HEK293 (cell line): Measurements from ENCODE around the gene NAP1L1.
A peak's percentile ranks its signal among the peaks of the same experiment; 100 is the strongest.

ENCODE experiments used
- CTCF ChIA-PET: fragments of 350-600 bp; formaldehyde crosslinking; extraction: SDS; loops from one replicate; lab custom pipeline; 2021; ENCODE audit warnings: antibody characterized with exemption; lab: Yijun Ruan, JAX
- POLR2A ChIA-PET: fragments of 300-600 bp; formaldehyde crosslinking; extraction: SDS; loops from one replicate; lab custom pipeline; 2020; ENCODE audit warnings: antibody characterized with exemption, inconsistent platforms; lab: Yijun Ruan, JAX
- H3K27ac ChIP-seq: fragments of 200-500 bp; sonication (Bioruptor generic); 2 replicates; pipeline ENCODE4 v1.5.1; 2014; ENCODE audit warnings: low read depth, low read length, control low read depth, inconsistent platforms; ENCODE audit errors: extremely low read depth
- H3K36me3 ChIP-seq, 2 experiments: fragments of 200-500 bp in 1 of 2; sonication (Bioruptor generic) in 1 of 2; 1 replicate in 1 of 2; 2 replicates in 1 of 2; pipeline ENCODE4 v1.5.1; 2014 to 2017; ENCODE audit warnings: inconsistent platforms in 2 of 2, low read length in 2 of 2; ENCODE audit not compliant: control insufficient read depth in 2 of 2, insufficient read depth in 1 of 2
- H3K4me1 ChIP-seq: fragments of 200-500 bp; sonication (Bioruptor generic); 2 replicates; pipeline ENCODE4 v1.5.1; 2014; ENCODE audit warnings: mild to moderate bottlenecking, low read length, inconsistent platforms; ENCODE audit not compliant: control insufficient read depth, insufficient read depth
- H3K4me3 ChIP-seq: 2 replicates; pipeline ENCODE4 v1.5.1; 2011; ENCODE audit warnings: low read depth, mild to moderate bottlenecking, control low read depth, low read length, moderate library complexity
- H3K9me3 ChIP-seq: fragments of 200-500 bp; sonication (Bioruptor generic); 2 replicates; pipeline ENCODE4 v1.5.1; 2014; ENCODE audit warnings: low read depth, low read length, inconsistent platforms; ENCODE audit not compliant: control insufficient read depth, insufficient read depth
- CTCF ChIP-seq: fragments of 450-650 bp; formaldehyde crosslinking; IDR thresholded peaks from 2 replicates; pipeline ENCODE4 v1.5.1; 2016; ENCODE audit warnings: missing biosample characterization, missing genetic modification characterization
- GLI2 ChIP-seq: fragments of 450-650 bp; formaldehyde crosslinking; IDR thresholded peaks from 2 replicates; pipeline ENCODE4; 2017; ENCODE audit warnings: missing biosample characterization, missing genetic modification characterization, low read depth, borderline replicate concordance
- SETDB1 ChIP-seq: IDR thresholded peaks from one replicate; pipeline ENCODE4 v1.6.1; 2017; ENCODE audit warnings: mild to moderate bottlenecking, low read length, moderate library complexity, mixed read lengths; ENCODE audit not compliant: insufficient read length
- WT1 ChIP-seq: fragments of 450-650 bp; formaldehyde crosslinking; IDR thresholded peaks from 2 replicates; pipeline ENCODE4 v1.5.1; 2016; ENCODE audit warnings: missing biosample characterization, missing genetic modification characterization
- ZFP69B ChIP-seq: fragments of 450-650 bp; formaldehyde crosslinking; IDR thresholded peaks from 2 replicates; pipeline ENCODE4 v1.5.1; 2016; ENCODE audit warnings: missing biosample characterization, missing genetic modification characterization
- ZNF114 ChIP-seq: fragments of 450-650 bp; formaldehyde crosslinking; IDR thresholded peaks from 2 replicates; pipeline ENCODE4 v1.5.0; 2017; ENCODE audit warnings: missing biosample characterization, missing genetic modification characterization
- ZNF140 ChIP-seq: fragments of 450-650 bp; formaldehyde crosslinking; IDR thresholded peaks from 2 replicates; pipeline ENCODE4 v1.5.1; 2016; ENCODE audit warnings: missing biosample characterization, missing genetic modification characterization
- ZNF221 ChIP-seq: fragments of 450-650 bp; formaldehyde crosslinking; IDR thresholded peaks from 2 replicates; pipeline ENCODE4 v1.5.1; 2017; ENCODE audit warnings: missing biosample characterization, missing genetic modification characterization, borderline replicate concordance
- ZNF23 ChIP-seq: fragments of 450-650 bp; formaldehyde crosslinking; IDR thresholded peaks from 2 replicates; pipeline ENCODE4 v1.5.1; 2016; ENCODE audit warnings: missing biosample characterization, missing genetic modification characterization, borderline replicate concordance
- ZNF362 ChIP-seq: fragments of 450-650 bp; formaldehyde crosslinking; IDR thresholded peaks from 2 replicates; pipeline ENCODE4 v1.5.1; 2016; ENCODE audit warnings: missing biosample characterization, missing genetic modification characterization
- ZNF426 ChIP-seq: fragments of 450-650 bp; formaldehyde crosslinking; IDR thresholded peaks from 2 replicates; pipeline ENCODE4 v1.5.1; 2017; ENCODE audit warnings: missing biosample characterization, missing genetic modification characterization, mild to moderate bottlenecking, inconsistent platforms, moderate library complexity
- ZNF449 ChIP-seq: fragments of 450-650 bp; formaldehyde crosslinking; IDR thresholded peaks from 2 replicates; pipeline ENCODE4 v1.5.1; 2017; ENCODE audit warnings: missing biosample characterization, mild to moderate bottlenecking, missing genetic modification characterization, moderate library complexity
- ZNF518A ChIP-seq: fragments of 450-650 bp; formaldehyde crosslinking; conservative IDR thresholded peaks from 2 replicates; pipeline ENCODE4 v1.5.1; 2016; ENCODE audit warnings: low read depth, missing biosample characterization, missing genetic modification characterization
- ZNF555 ChIP-seq: fragments of 450-650 bp; formaldehyde crosslinking; conservative IDR thresholded peaks from 2 replicates; pipeline ENCODE4 v1.5.1; 2017; ENCODE audit warnings: missing biosample characterization, mild to moderate bottlenecking, missing genetic modification characterization, inconsistent platforms

NAP1L1 gene

GRCh38 chr12:76069339-76069738 lies 15.1 kb downstream of the NAP1L1 start (continued):
- TF ChIP-seq CTCF (no peak), ZNF114 (no peak)

- ChIA-PET CTCF (no interaction called here), POLR2A (no interaction called here)
- H3K36me3 ChIP-seq = peaks cover 63 to 87% of the 10 kb centered on the region in 2 experiments
- no peaks in the 10 kb centered on the region for H3K9me3 ChIP-seq
- no peak overlapping the region for H3K27ac ChIP-seq
- peak; percentile 12; the same call in 1 of the 2 replicates for TF ChIP-seq ZNF426 (tag by site-specific recombination)
- peak; percentile 6; the same call in 1 of the 2 replicates for TF ChIP-seq ZNF140 (tag by site-specific recombination)
- TF ChIP-seq ZNF518A (tag by site-specific recombination) = 0 out of 2 replicates have a peak, but pooled peaks have one; percentile 24
- TF ChIP-seq ZNF221 (tag by site-specific recombination) = no peak
- H3K4me3 ChIP-seq = no peak overlapping the region
- no peaks in the 10 kb centered on the region for H3K4me1 ChIP-seq
These were observed 18.6 kb downstream of the NAP1L1 start for GRCh38 chr12:76065917-76066316.

GRCh38 chr12:76064904-76065303 lies 19.6 kb downstream of the NAP1L1 start:
- CTCF ChIA-PET = no interaction called here

More at GRCh38 chr12:76064904-76065303, 19.6 kb downstream of the NAP1L1 start:
- Histone ChIP-seq H3K4me1 (no peaks in the 10 kb centered on the region), H3K36me3 (peaks cover 69 to 87% of the 10 kb centered on the region in 2 experiments), H3K4me3 (no peak overlapping the region), H3K9me3 (no peaks in the 10 kb centered on the region), H3K27ac (no peak overlapping the region)
- TF ChIP-seq SETDB1 = peak; percentile 84
- no peak for TF ChIP-seq GLI2 (tag by site-specific recombination)
- no peak for TF ChIP-seq ZNF23 (tag by site-specific recombination)
- no peak for TF ChIP-seq ZNF362 (tag by site-specific recombination)
- no peak for TF ChIP-seq ZNF555 (tag by site-specific recombination)
- TF ChIP-seq WT1 (tag by site-specific recombination) = no peak
- no peak for TF ChIP-seq ZNF449 (tag by site-specific recombination)
- no peak for TF ChIP-seq ZFP69B (tag by site-specific recombination)
- POLR2A ChIA-PET = no interaction called here
